GM12801 (cell line): ENCODE data around the gene FITM2.

Experiments
- TF ChIP-seq, protein P1 (sequence below): IDR thresholded peaks from one replicate; pipeline ENCODE4 v1.5.1; 2011; ENCODE audit warnings: control low read depth; ENCODE audit not compliant: insufficient read length; ENCODE audit errors: extremely low read depth

Gene FITM2

DNA sequence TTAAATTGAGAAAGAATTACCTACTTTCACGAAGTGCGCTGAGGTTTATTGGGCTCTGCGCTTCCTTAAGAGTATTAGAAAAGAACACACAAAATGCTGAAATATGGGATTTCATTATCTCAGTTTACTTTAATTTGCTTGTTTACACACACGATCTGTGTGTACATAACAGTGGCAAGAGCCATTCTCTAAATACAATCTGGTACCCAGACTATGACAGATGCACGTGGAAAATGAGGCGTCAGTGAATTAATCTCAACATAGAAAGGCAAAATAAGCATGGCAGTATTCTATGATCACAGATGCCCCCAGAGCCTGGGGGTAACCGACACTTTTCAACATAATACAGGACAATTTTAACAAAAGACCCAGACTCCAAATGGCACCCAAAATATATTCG is 8.3 kb downstream of the FITM2 start:
- TF ChIP-seq, protein P1, sequence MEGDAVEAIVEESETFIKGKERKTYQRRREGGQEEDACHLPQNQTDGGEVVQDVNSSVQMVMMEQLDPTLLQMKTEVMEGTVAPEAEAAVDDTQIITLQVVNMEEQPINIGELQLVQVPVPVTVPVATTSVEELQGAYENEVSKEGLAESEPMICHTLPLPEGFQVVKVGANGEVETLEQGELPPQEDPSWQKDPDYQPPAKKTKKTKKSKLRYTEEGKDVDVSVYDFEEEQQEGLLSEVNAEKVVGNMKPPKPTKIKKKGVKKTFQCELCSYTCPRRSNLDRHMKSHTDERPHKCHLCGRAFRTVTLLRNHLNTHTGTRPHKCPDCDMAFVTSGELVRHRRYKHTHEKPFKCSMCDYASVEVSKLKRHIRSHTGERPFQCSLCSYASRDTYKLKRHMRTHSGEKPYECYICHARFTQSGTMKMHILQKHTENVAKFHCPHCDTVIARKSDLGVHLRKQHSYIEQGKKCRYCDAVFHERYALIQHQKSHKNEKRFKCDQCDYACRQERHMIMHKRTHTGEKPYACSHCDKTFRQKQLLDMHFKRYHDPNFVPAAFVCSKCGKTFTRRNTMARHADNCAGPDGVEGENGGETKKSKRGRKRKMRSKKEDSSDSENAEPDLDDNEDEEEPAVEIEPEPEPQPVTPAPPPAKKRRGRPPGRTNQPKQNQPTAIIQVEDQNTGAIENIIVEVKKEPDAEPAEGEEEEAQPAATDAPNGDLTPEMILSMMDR = no peak

- TF ChIP-seq, protein P1 = no peak
These were observed 8.9 kb downstream of the FITM2 start for GRCh38 chr20:44302026-44302669.

- TF ChIP-seq, protein P1 = no peak
These were observed 9.7 kb downstream of the FITM2 start for GRCh38 chr20:44301285-44301684.

GRCh38 chr20:44297721-44298120 is 13.3 kb downstream of the FITM2 start:
- TF ChIP-seq, protein P1 = no peak

DNA sequence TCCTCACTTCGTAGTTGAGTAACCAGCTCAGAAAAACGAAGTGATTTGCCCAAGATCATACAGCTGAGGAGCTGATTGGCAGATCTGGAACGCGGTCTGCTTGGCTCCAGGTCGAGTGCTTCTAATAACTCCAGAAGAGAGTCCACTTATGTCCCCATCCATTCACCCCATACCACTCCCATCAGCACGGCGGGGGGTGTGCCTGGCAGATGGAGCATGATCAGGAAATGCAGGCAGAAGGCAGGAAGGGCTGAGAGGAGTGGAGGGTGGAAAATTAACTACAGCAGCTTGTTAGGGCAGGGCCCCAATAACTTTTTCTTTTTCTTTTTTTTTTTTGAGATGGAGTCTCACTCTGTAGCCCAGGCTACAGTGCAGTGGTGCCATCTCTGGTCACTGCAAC is 15.0 kb downstream of the FITM2 start:
- TF ChIP-seq, protein P1 = no peak

DNA sequence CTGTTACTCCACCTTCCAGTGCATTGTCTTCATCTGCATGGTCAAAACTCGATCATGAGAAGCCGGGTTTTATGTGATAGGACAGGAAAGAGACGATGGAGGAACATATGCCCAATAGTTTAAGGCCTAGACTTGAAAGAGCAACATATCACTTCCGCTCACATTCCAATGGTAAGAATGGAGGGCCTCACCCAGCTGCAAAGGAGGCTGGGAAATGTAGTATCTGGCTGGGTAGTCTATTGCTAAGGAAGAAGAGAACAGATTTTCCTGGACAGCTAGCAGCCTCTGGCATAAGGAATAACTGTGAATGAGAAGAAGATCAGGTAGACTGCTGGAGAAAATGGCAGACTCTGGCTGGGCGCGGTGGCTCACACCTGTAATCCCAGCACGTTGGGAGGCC is 19.2 kb downstream of the FITM2 start:
- TF ChIP-seq, protein P1 = no peak

DNA sequence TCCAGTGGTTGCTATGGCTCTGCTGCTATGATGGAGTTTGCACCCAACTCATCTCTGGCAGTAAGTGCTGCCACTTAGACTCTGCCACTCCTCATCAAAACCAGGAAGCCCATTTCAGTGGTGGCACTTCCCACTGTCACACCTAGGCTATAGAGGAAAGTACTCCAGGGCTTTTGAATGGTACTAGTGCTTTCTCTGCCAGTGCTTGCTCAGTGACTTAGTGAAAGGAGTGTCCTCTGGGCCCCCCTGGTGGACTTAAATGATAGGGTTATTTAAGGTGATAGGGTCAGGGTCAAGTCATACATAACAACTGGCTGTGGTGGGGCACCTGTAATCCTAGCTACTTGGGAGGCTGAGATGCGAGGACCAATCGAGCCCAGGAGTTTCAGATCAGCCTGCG is 22.8 kb downstream of the FITM2 start:
- TF ChIP-seq, protein P1 = no peak
